H9 (cell line): ENCODE measurements around the gene WHRN. TPM values are rescaled to one million over a fixed set of nuclear protein-coding genes. Genes with fewer than 3 reads are reported as not detected.

Source experiments
- DNase-seq: peaks from one replicate; pipeline ENCODE4 v3.0.0-alpha.2; 2017
- H2AFZ ChIP-seq: one replicate; pipeline ENCODE4 v1.6.1; 2013; ENCODE audit warnings: mild to moderate bottlenecking, low read length, control low read depth, moderate library complexity
- H2AK5ac ChIP-seq: 2 replicates; pipeline ENCODE4 v1.6.1; 2013; ENCODE audit warnings: low read length, control low read depth, mixed read lengths; ENCODE audit not compliant: insufficient read length
- H2BK120ac ChIP-seq: one replicate; pipeline ENCODE4 v1.6.1; 2013; ENCODE audit warnings: low read depth, mild to moderate bottlenecking, low read length, control low read depth, inconsistent platforms; ENCODE audit not compliant: poor library complexity, severe bottlenecking
- H2BK12ac ChIP-seq: 2 replicates; pipeline ENCODE4 v1.6.1; 2013; ENCODE audit warnings: low read length, control low read depth, mixed read lengths, low read depth; ENCODE audit not compliant: insufficient read length
- H2BK15ac ChIP-seq: 2 replicates; pipeline ENCODE4 v1.6.1; 2013; ENCODE audit warnings: low read depth, low read length, control low read depth
- H2BK20ac ChIP-seq: one replicate; pipeline ENCODE4 v1.6.1; 2013; ENCODE audit warnings: low read depth, mild to moderate bottlenecking, low read length, control low read depth, inconsistent platforms; ENCODE audit not compliant: poor library complexity, severe bottlenecking
- H2BK5ac ChIP-seq: 2 replicates; pipeline ENCODE4 v1.6.1; 2013; ENCODE audit warnings: low read length, control low read depth, mixed read lengths; ENCODE audit not compliant: insufficient read length
- H3K14ac ChIP-seq: 2 replicates; pipeline ENCODE4 v1.6.1; 2013; ENCODE audit warnings: low read length, control low read depth; ENCODE audit not compliant: insufficient read depth
- H3K18ac ChIP-seq: 2 replicates; pipeline ENCODE4 v1.6.1; 2013; ENCODE audit warnings: low read depth, mild to moderate bottlenecking, mixed read lengths, low read length, control low read depth; ENCODE audit not compliant: insufficient read length
- H3K23ac ChIP-seq: 2 replicates; pipeline ENCODE4 v1.6.1; 2013; ENCODE audit warnings: low read length, control low read depth, mixed read lengths, low read depth; ENCODE audit not compliant: insufficient read length
- H3K23me2 ChIP-seq: 2 replicates; pipeline ENCODE4 v1.6.1; 2013; ENCODE audit warnings: low read depth, mild to moderate bottlenecking, mixed read lengths, low read length, control low read depth; ENCODE audit not compliant: insufficient read length, poor library complexity, severe bottlenecking
- H3K27ac ChIP-seq: 2 replicates; pipeline ENCODE4 v1.5.1; 2013; ENCODE audit warnings: low read length, control low read depth, mixed read lengths, low read depth; ENCODE audit not compliant: insufficient read length
- H3K27me3 ChIP-seq: 2 replicates; pipeline ENCODE4 v1.6.1; 2013; ENCODE audit warnings: low read length, control low read depth, inconsistent platforms; ENCODE audit not compliant: insufficient read depth
- H3K4ac ChIP-seq: 2 replicates; pipeline ENCODE4 v1.6.1; 2013; ENCODE audit warnings: low read depth, mild to moderate bottlenecking, control low read depth, inconsistent platforms, low read length, moderate library complexity
- H3K4me1 ChIP-seq: 2 replicates; pipeline ENCODE4 v1.6.1; 2013; ENCODE audit warnings: low read length, control low read depth, inconsistent platforms; ENCODE audit not compliant: insufficient read depth
- H3K4me2 ChIP-seq: 2 replicates; pipeline ENCODE4 v1.6.1; 2013; ENCODE audit warnings: low read length, control low read depth, mixed read lengths; ENCODE audit not compliant: insufficient read length, insufficient read depth
- H3K56ac ChIP-seq: 2 replicates; pipeline ENCODE4 v1.6.1; 2013; ENCODE audit warnings: low read depth, mild to moderate bottlenecking, mixed read lengths, low read length, control low read depth; ENCODE audit not compliant: insufficient read length
- H3K79me1 ChIP-seq: 2 replicates; pipeline ENCODE4 v1.6.1; 2013; ENCODE audit warnings: low read depth, mild to moderate bottlenecking, moderate library complexity, low read length, control low read depth, inconsistent platforms; ENCODE audit not compliant: insufficient read depth, poor library complexity, severe bottlenecking
- H3K79me2 ChIP-seq: 2 replicates; pipeline ENCODE4 v1.6.1; 2013; ENCODE audit warnings: low read length, control low read depth, inconsistent platforms; ENCODE audit not compliant: insufficient read depth
- H3K9ac ChIP-seq: 2 replicates; pipeline ENCODE4 v1.6.1; 2013; ENCODE audit warnings: low read length, control low read depth, mixed read lengths; ENCODE audit not compliant: insufficient read length; ENCODE audit errors: extremely low read depth
- H3K9me3 ChIP-seq: one replicate; pipeline ENCODE4 v1.6.1; 2013; ENCODE audit warnings: low read depth, low read length, inconsistent platforms; ENCODE audit not compliant: control insufficient read depth
- H3T11ph ChIP-seq: one replicate; pipeline ENCODE4 v1.6.1; 2013; ENCODE audit warnings: mild to moderate bottlenecking, low read length, control low read depth, inconsistent platforms
- H4K20me1 ChIP-seq: one replicate; pipeline ENCODE4 v1.6.1; 2013; ENCODE audit not compliant: control insufficient read depth, insufficient read length, insufficient read depth
- H4K5ac ChIP-seq: 2 replicates; pipeline ENCODE4 v1.6.1; 2013; ENCODE audit warnings: low read depth, mild to moderate bottlenecking, mixed read lengths, low read length, control low read depth; ENCODE audit not compliant: insufficient read length
- H4K8ac ChIP-seq: replicated peaks from 2 replicates; pipeline ENCODE4 v1.6.1; 2013; ENCODE audit warnings: low read length, control low read depth, mixed read lengths, low read depth; ENCODE audit not compliant: insufficient read length
- H4K91ac ChIP-seq: 2 replicates; pipeline ENCODE4 v1.6.1; 2013; ENCODE audit warnings: low read depth, mild to moderate bottlenecking, moderate library complexity, mixed read lengths, low read length, control low read depth; ENCODE audit not compliant: insufficient read length
- H3K27ac Mint-ChIP-seq, 3 experiments: 2 replicates in 2 of 3; 3 replicates in 1 of 3; pipeline ENCODE4 v1.8.0; 2020 to 2021; ENCODE audit warnings: mixed read lengths in 3 of 3, mild to moderate bottlenecking in 1 of 3, moderate library complexity in 1 of 3
- H3K27me3 Mint-ChIP-seq: 2 replicates; pipeline ENCODE4 v1.8.0; 2021; ENCODE audit warnings: low read depth, mild to moderate bottlenecking, moderate library complexity, mixed read lengths
- H3K36me3 Mint-ChIP-seq, 3 experiments: 2 replicates in 2 of 3; 3 replicates in 1 of 3; pipeline ENCODE4 v1.8.0; 2020 to 2021; ENCODE audit warnings: low read depth in 3 of 3, mixed read lengths in 3 of 3; ENCODE audit not compliant: insufficient read depth in 1 of 3
- H3K4me1 Mint-ChIP-seq, 2 experiments: 2 replicates each; pipeline ENCODE4 v1.8.0; 2020; ENCODE audit warnings: mixed read lengths in 2 of 2
- H3K4me3 Mint-ChIP-seq, 2 experiments: 2 replicates in 1 of 2; 3 replicates in 1 of 2; pipeline ENCODE4 v1.8.0; 2020 to 2021; ENCODE audit warnings: mild to moderate bottlenecking in 2 of 2, mixed read lengths in 2 of 2, moderate library complexity in 1 of 2
- H3K9me3 Mint-ChIP-seq, 2 experiments: 2 replicates in 1 of 2; 3 replicates in 1 of 2; pipeline ENCODE4 v1.8.0; 2020; ENCODE audit warnings: mild to moderate bottlenecking in 2 of 2, mixed read lengths in 2 of 2, moderate library complexity in 1 of 2
- WGBS: extraction: QIAGEN DNeasy Blood & Tissue Kit; methylation state at CpG from one replicate; pipeline ENCODE4 v1.1.7; 2013; ENCODE audit warnings: missing lambda C conversion rate, low lambda C conversion rate, mixed read lengths; ENCODE audit not compliant: insufficient read length; ENCODE audit errors: extremely low coverage; 5-methylcytosine and 5-hydroxymethylcytosine counted together
- total RNA-seq: library from RNA; stranded (reverse); gene quantifications from 2 replicates; pipeline ENCODE4 v1.2.1, GENCODE V29; 2021
- TF ChIP-seq, protein P1 (sequence below): fragments of 200-600 bp; sonication (generic); conservative IDR thresholded peaks from 3 replicates; pipeline ENCODE4 v1.8.0; 2021; ENCODE audit warnings: antibody characterized with exemption, mild to moderate bottlenecking

WHRN gene
- total RNA-seq, 1 experiment from 2014 or later, result 2.2 TPM

DNA sequence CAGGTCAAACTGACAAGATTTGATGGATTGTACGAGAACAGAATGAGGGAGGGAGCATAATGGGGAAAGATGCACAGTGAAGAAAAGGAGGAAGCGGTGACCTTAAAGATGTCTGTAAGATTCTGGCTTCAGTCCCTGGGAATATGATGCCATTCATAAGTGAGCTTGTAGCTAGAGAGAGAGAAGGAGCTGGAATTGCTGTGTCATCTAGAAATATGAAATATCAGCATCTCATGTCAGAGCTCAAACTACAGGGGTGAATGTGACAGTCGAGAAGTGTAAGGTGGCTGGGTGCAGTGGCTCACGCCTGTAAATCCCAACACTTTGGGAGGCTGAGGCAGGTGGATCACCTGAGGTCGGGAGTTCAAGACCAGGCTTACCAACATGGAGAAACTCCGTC lies 24.0 kb upstream of the WHRN start:
- H3K18ac ChIP-seq, result no peak overlapping the region
- no peak overlapping the region for H3T11ph ChIP-seq
- Mint-ChIP-seq H3K27me3 (peaks cover 33% of the 10 kb centered on the region), H3K4me3 (no peak overlapping the region), H3K36me3 (peaks cover 0 to 3% (median 0%) of the 10 kb centered on the region in 3 experiments; a peak in 1 of 7 replicates), H3K27ac (no peak overlapping the region), H3K9me3 (no peaks in the 10 kb centered on the region), H3K4me1 (peaks cover 6 to 8% of the 10 kb centered on the region in 2 experiments)
- H3K79me2 ChIP-seq, result no peaks in the 10 kb centered on the region
- H2BK15ac ChIP-seq, result no peak overlapping the region
- no peak overlapping the region for H2BK20ac ChIP-seq
- peaks cover 2% of the 10 kb centered on the region; the same call in 1 of the 2 replicates for H3K4me1 ChIP-seq
- H3K23ac ChIP-seq, result no peak overlapping the region
- no peak overlapping the region for H4K5ac ChIP-seq
- no peak overlapping the region for H3K56ac ChIP-seq
- H2BK120ac ChIP-seq, result no peak overlapping the region
- no peak overlapping the region for H2AK5ac ChIP-seq
- WGBS, result no CpG with 5 or more reads among the region's 6 CpGs
- no peaks in the 10 kb centered on the region for H3K23me2 ChIP-seq
- H2BK12ac ChIP-seq, result no peak overlapping the region
- TF ChIP-seq, protein P1, sequence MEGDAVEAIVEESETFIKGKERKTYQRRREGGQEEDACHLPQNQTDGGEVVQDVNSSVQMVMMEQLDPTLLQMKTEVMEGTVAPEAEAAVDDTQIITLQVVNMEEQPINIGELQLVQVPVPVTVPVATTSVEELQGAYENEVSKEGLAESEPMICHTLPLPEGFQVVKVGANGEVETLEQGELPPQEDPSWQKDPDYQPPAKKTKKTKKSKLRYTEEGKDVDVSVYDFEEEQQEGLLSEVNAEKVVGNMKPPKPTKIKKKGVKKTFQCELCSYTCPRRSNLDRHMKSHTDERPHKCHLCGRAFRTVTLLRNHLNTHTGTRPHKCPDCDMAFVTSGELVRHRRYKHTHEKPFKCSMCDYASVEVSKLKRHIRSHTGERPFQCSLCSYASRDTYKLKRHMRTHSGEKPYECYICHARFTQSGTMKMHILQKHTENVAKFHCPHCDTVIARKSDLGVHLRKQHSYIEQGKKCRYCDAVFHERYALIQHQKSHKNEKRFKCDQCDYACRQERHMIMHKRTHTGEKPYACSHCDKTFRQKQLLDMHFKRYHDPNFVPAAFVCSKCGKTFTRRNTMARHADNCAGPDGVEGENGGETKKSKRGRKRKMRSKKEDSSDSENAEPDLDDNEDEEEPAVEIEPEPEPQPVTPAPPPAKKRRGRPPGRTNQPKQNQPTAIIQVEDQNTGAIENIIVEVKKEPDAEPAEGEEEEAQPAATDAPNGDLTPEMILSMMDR, result no peak
- H3K4me2 ChIP-seq, result no peak overlapping the region
- H3K4ac ChIP-seq, result no peak overlapping the region
- H3K27ac ChIP-seq, result no peak overlapping the region
- H2BK5ac ChIP-seq, result no peak overlapping the region
- no peak for DNase-seq
- H3K79me1 ChIP-seq, result no peaks in the 10 kb centered on the region
- no peak overlapping the region for H3K9ac ChIP-seq
- H4K91ac ChIP-seq, result no peak overlapping the region
- no peaks in the 10 kb centered on the region for H4K20me1 ChIP-seq
- no peaks in the 10 kb centered on the region for H3K27me3 ChIP-seq
- no peaks in the 10 kb centered on the region for H3K9me3 ChIP-seq
- H2AFZ ChIP-seq, result no peak overlapping the region
- H3K14ac ChIP-seq, result no peak overlapping the region
- H4K8ac ChIP-seq, result no peak overlapping the region
